HL-60 (cell line): ENCODE measurements around the gene PEX10.

ENCODE experiments used
- POLR2AphosphoS5 ChIP-seq: IDR thresholded peaks from 2 replicates; pipeline ENCODE4 v1.6.1; 2012; ENCODE audit warnings: low read depth
- TF ChIP-seq, protein P1 (sequence below): IDR thresholded peaks from one replicate; pipeline ENCODE4 v1.5.1; 2011; ENCODE audit warnings: low read length, control low read depth, inconsistent platforms; ENCODE audit not compliant: insufficient read depth

DNA sequence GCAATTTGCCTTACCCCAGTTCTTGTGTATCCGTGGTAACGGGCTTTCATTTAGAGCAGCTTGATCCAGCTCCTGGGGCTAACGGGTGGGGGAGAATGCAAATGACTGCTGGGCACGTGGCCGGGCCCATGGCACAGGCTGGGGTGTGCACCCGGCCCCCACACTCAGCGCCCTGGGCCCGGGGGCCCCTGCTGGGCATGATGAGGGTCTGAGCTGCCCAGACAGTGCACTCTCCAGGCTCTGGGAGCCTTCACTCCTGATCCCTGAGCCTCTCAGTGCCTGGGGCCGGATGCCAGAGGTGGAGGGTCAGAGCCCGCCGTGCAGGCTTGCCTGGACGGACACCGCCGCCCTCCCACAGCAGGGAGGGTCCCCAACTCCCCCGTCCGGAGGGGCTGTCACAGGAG is 20.1 kb upstream of the PEX10 start:
- TF ChIP-seq, protein P1, sequence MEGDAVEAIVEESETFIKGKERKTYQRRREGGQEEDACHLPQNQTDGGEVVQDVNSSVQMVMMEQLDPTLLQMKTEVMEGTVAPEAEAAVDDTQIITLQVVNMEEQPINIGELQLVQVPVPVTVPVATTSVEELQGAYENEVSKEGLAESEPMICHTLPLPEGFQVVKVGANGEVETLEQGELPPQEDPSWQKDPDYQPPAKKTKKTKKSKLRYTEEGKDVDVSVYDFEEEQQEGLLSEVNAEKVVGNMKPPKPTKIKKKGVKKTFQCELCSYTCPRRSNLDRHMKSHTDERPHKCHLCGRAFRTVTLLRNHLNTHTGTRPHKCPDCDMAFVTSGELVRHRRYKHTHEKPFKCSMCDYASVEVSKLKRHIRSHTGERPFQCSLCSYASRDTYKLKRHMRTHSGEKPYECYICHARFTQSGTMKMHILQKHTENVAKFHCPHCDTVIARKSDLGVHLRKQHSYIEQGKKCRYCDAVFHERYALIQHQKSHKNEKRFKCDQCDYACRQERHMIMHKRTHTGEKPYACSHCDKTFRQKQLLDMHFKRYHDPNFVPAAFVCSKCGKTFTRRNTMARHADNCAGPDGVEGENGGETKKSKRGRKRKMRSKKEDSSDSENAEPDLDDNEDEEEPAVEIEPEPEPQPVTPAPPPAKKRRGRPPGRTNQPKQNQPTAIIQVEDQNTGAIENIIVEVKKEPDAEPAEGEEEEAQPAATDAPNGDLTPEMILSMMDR: no peak
- TF ChIP-seq POLR2AphosphoS5: no peak
